ENCODE measurements around the gene SLC10A2. TPM values are rescaled to one million over a fixed set of nuclear protein-coding genes. Genes with fewer than 3 reads are reported as not detected.

The SLC10A2 gene
- total RNA-seq, 2 donors from 2014 or later: not detected

DNA sequence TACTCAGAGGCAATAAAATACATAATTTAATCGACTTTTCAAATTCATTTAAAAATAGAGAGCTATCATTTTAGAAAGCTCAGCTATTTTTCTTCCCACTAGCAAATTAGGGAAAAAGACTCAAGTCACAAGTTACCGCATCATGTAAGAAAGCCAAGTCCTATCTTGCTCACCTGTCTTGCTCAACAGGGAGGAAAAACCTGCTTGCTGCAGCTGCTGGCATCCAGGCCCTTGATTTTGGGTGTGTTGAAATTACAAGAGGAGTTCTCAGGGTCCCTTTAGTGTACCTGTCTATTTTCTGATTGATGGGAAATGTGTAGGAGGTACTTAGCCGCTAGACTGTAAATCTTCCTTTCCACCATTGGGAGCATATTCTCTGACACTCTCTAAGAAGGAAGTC is 22.2 kb downstream of the SLC10A2 start:
- Histone ChIP-seq H3K36me3 (no peaks in the 10 kb centered on the region), H3K4me1 (no peaks in the 10 kb centered on the region), H3K27ac (no peak overlapping the region), H3K9me3 (no peaks in the 10 kb centered on the region), H3K27me3 (no peaks in the 10 kb centered on the region), H3K4me3 (no peak overlapping the region)
- TF ChIP-seq, protein P1, sequence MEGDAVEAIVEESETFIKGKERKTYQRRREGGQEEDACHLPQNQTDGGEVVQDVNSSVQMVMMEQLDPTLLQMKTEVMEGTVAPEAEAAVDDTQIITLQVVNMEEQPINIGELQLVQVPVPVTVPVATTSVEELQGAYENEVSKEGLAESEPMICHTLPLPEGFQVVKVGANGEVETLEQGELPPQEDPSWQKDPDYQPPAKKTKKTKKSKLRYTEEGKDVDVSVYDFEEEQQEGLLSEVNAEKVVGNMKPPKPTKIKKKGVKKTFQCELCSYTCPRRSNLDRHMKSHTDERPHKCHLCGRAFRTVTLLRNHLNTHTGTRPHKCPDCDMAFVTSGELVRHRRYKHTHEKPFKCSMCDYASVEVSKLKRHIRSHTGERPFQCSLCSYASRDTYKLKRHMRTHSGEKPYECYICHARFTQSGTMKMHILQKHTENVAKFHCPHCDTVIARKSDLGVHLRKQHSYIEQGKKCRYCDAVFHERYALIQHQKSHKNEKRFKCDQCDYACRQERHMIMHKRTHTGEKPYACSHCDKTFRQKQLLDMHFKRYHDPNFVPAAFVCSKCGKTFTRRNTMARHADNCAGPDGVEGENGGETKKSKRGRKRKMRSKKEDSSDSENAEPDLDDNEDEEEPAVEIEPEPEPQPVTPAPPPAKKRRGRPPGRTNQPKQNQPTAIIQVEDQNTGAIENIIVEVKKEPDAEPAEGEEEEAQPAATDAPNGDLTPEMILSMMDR (IDR thresholded peaks at IDR 0.05): no peak
- no peak for DNase-seq (ENCODE audit: low spot score)

DNA sequence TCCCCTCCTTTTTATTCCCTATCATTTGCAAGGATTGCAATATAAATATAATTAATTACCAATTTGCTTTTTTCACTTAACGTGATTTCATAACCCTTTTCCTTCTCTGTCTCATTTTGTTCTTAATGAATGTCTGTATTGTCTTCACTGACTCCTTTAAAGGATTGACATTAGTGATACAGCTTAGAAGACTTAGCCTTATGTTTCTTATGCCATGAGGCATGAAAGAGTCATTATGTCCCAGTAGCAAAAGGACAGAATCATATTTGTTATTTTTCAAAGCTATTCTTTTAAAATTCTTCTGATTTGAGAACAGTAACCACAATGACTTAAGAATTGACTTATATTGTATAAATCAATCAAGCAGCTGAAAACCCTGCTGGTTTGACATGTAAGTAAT is 26.2 kb downstream of the SLC10A2 start:
- Histone ChIP-seq H3K4me1 (no peaks in the 10 kb centered on the region), H3K9me3 (no peaks in the 10 kb centered on the region), H3K36me3 (no peaks in the 10 kb centered on the region), H3K27me3 (no peaks in the 10 kb centered on the region), H3K4me3 (no peak overlapping the region), H3K27ac (no peak overlapping the region)
- no peak for DNase-seq (ENCODE audit: low spot score)
- TF ChIP-seq, protein P1 (IDR thresholded peaks at IDR 0.05): no peak

DNA sequence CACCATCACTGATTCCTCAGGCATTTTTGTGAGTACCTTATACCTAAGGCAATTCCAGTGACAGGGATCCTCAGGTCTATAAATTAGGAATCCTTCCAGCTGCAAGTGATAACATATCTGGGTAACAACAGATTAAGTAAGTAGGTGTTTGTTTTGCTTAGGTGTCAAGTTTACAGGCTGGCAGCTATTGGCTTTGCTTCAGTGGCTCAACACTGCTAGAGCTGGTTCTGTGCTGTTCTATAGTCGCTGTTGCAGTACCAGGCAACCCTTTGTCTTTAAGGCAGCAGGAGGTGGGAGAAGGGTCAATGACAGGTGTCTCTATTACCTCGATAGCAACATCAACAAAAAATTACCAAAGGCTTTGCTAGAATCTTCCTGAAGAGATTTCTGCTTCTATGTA is 27.0 kb downstream of the SLC10A2 start:
- no peak for DNase-seq (ENCODE audit: low spot score)
- TF ChIP-seq, protein P1 (IDR thresholded peaks at IDR 0.05): no peak
- Histone ChIP-seq H3K9me3 (no peaks in the 10 kb centered on the region), H3K27ac (no peak overlapping the region), H3K36me3 (no peaks in the 10 kb centered on the region), H3K4me1 (no peaks in the 10 kb centered on the region), H3K27me3 (no peaks in the 10 kb centered on the region), H3K4me3 (no peak overlapping the region)

DNA sequence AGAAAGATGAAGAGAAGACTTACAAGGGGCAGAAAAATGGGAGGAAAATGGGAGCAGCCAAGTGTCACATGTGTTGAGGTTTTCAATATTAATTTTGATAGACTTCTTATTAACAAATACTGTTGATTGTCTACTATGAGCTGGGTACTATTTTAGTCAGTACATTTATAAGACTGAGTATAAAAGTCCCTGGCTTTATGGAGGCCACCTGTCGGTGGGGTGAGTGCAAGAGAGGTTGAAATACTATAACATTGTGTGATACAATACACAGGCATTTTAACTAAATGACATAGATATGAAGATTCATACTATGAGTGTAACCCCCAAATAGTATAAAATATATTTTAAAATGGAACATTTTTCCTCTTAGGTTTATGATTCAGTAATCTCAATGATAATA is 29.9 kb downstream of the SLC10A2 start:
- H3K4me3 ChIP-seq: no peak overlapping the region
- H3K27me3 ChIP-seq: no peaks in the 10 kb centered on the region
- H3K4me1 ChIP-seq: no peaks in the 10 kb centered on the region
- no peaks in the 10 kb centered on the region for H3K9me3 ChIP-seq
- no peaks in the 10 kb centered on the region for H3K36me3 ChIP-seq
- no peak for DNase-seq (ENCODE audit: low spot score)
- TF ChIP-seq, protein P1 (IDR thresholded peaks at IDR 0.05): no peak
- no peak overlapping the region for H3K27ac ChIP-seq

DNA sequence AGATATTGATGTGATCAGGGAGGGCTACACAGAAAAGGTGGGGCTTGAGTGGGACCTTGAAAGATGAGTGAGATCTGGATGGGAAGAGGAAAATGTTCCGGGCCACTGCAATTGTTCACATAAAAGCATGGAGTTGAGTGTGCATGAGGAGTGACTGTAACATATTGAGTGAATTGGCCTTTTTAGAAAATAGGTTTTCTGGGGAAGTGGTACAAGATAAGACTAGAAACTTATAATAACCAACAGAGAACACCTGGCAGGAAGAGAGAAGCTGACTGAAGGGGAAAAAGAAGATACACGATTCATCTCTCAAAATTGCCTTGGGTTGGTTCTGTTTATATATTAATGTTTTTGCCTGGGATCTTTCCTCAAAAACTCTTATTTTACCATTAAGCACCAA is 32.2 kb downstream of the SLC10A2 start:
- H3K27ac ChIP-seq: no peak overlapping the region
- no peaks in the 10 kb centered on the region for H3K9me3 ChIP-seq
- H3K4me3 ChIP-seq: no peak overlapping the region
- no peak for DNase-seq (ENCODE audit: low spot score)
- TF ChIP-seq, protein P1 (IDR thresholded peaks at IDR 0.05): no peak
- H3K4me1 ChIP-seq: no peaks in the 10 kb centered on the region
- H3K27me3 ChIP-seq: no peaks in the 10 kb centered on the region
- H3K36me3 ChIP-seq: no peaks in the 10 kb centered on the region

DNA sequence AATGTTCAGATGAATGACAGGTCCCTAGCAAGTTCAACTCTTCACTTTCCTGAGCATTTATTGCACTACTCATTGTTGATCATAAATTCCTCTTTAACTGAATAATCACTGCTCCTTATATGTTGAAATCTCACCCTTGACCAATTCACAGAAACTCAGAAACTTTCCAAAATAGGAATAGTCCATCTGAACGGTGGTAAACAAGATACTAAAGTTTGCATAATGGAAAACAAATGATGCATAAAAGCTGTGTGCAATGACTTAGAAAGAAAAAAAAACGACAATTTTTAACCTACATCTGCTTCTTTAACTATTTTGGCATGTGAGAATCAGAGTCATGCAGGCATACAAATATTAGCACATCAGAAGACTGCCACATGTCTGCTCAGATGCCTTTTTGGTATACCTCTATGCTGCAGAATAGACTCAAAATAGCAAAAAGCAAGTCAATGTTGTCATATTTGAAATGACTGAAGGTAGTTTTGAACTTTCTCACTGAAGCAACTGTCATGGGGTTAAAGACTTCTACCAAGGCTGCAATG is 34.8 kb downstream of the SLC10A2 start:
- TF ChIP-seq, protein P1 (IDR thresholded peaks at IDR 0.05): no peak
- no peaks in the 10 kb centered on the region for H3K36me3 ChIP-seq
- no peak overlapping the region for H3K4me3 ChIP-seq
- DNase-seq (ENCODE audit: low spot score): no peak
- no peaks in the 10 kb centered on the region for H3K4me1 ChIP-seq
- H3K27ac ChIP-seq: no peak overlapping the region
- no peaks in the 10 kb centered on the region for H3K27me3 ChIP-seq
- H3K9me3 ChIP-seq: peaks cover 0 to 12% of the 10 kb centered on the region in 2 donors

All from right atrium auricular region (tissue), 2 donors.